Glutamatergic neuron (in vitro differentiated cells): ENCODE results near the gene SNX5. TPM values are rescaled to one million over a fixed set of nuclear protein-coding genes. Genes with fewer than 3 reads are reported as not detected.

Source experiments
- DNase-seq: peaks from one replicate; pipeline ENCODE4 v3.0.0; 2022
- H3K27ac Mint-ChIP-seq: one replicate; pipeline ENCODE4 v1.8.0; 2020; ENCODE audit warnings: mild to moderate bottlenecking, mixed read lengths, inconsistent platforms; ENCODE audit not compliant: unreplicated experiment
- H3K27me3 Mint-ChIP-seq: one replicate; pipeline ENCODE4 v1.8.0; 2020; ENCODE audit warnings: mild to moderate bottlenecking, moderate library complexity, mixed read lengths, inconsistent platforms; ENCODE audit not compliant: unreplicated experiment
- H3K36me3 Mint-ChIP-seq: one replicate; pipeline ENCODE4 v1.8.0; 2020; ENCODE audit warnings: mild to moderate bottlenecking, mixed read lengths, inconsistent platforms; ENCODE audit not compliant: unreplicated experiment
- H3K4me1 Mint-ChIP-seq: one replicate; pipeline ENCODE4 v1.8.0; 2020; ENCODE audit warnings: mild to moderate bottlenecking, low read depth, mixed read lengths, inconsistent platforms; ENCODE audit not compliant: unreplicated experiment
- H3K4me3 Mint-ChIP-seq: one replicate; pipeline ENCODE4 v1.8.0; 2020; ENCODE audit warnings: mild to moderate bottlenecking, mixed read lengths, inconsistent platforms; ENCODE audit not compliant: unreplicated experiment
- H3K9me3 Mint-ChIP-seq: one replicate; pipeline ENCODE4 v1.8.0; 2020; ENCODE audit warnings: mild to moderate bottlenecking, moderate library complexity, mixed read lengths, inconsistent platforms; ENCODE audit not compliant: unreplicated experiment
- CTCF ChIP-seq: fragments of 200-600 bp; sonication (generic); IDR thresholded peaks from one replicate; pipeline ENCODE4 v1.5.0; 2021; ENCODE audit not compliant: partially characterized antibody, unreplicated experiment
- total RNA-seq: library from RNA; stranded (reverse); fragmentation: NEBNext Ultra II Directional; extraction: Animal tissue kit (Norgen Biotek cat#: 25700); gene quantifications from one replicate; pipeline ENCODE4 v1.2.1, GENCODE V29; 2021; ENCODE audit not compliant: unreplicated experiment

Gene SNX5
- total RNA-seq, 1 donor from 2014 or later = 43.2 TPM

DNA sequence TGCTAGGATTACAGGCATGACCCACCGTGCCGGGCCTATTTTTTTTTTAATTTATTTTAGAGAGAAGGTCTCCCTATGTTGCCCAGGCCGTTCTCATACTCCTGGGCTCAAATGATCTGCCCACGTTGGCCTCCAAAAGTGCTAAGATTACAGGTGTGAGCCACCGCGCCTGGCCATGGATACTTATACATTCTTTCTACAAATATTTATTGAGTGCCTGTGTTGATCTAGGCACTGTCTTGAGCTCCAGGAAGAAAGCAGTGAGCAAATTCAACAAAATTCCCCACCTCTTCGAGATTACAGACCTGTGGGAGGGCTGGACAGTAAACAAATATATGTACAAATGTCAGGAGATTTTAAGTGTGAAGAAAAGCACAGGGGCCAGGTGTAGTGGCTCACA, 38.1 kb upstream of the SNX5 start:
- H3K4me1 Mint-ChIP-seq = peaks cover 2% of the 10 kb centered on the region
- no peak overlapping the region for H3K27ac Mint-ChIP-seq
- H3K9me3 Mint-ChIP-seq = peaks cover 4% of the 10 kb centered on the region
- no peak for TF ChIP-seq CTCF
- peaks cover 9% of the 10 kb centered on the region for H3K36me3 Mint-ChIP-seq
- H3K4me3 Mint-ChIP-seq = no peak overlapping the region
- DNase-seq = no peak
- peaks cover 4% of the 10 kb centered on the region for H3K27me3 Mint-ChIP-seq

DNA sequence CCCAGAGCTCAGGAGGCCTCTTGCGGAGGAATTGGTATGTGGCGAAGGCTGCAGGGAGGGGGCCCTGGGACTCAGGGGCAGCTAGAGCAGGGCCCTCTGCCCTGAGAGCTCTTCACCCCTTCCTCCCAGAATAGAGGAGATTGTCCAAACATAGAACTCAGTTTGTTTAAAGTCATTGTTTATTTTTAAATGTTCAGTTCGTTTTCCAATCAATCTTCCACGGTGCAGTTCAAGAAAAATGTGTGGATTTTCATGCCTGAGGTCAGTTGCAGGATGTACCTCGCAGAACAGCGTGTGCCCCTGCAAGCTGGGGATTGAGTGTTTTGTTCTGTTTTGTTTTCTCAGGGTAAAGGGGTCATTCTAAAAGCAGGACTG, 37.4 kb upstream of the SNX5 start:
- Mint-ChIP-seq H3K9me3 (no peaks in the 10 kb centered on the region), H3K27ac (no peak overlapping the region)
- no peak for TF ChIP-seq CTCF

GRCh38 chr20:18005170-18005989, 36.8 kb upstream of the SNX5 start:
- no peak overlapping the region for H3K27ac Mint-ChIP-seq

More for the DNA sequence above, 37.4 kb upstream of the SNX5 start:
- Mint-ChIP-seq H3K4me3 (no peak overlapping the region), H3K36me3 (peaks cover 2% of the 10 kb centered on the region), H3K4me1 (peaks cover 2% of the 10 kb centered on the region), H3K27me3 (peaks cover 3% of the 10 kb centered on the region)
- DNase-seq = no peak

GRCh38 chr20:18004384-18005031, 35.9 kb upstream of the SNX5 start:
- Mint-ChIP-seq H3K4me1 (peaks cover 2% of the 10 kb centered on the region), H3K4me3 (no peak overlapping the region)

More at GRCh38 chr20:18005170-18005989, 36.8 kb upstream of the SNX5 start:
- no peak overlapping the region for H3K4me3 Mint-ChIP-seq
- TF ChIP-seq CTCF = no peak
- H3K4me1 Mint-ChIP-seq = peaks cover 2% of the 10 kb centered on the region
- peaks cover 6% of the 10 kb centered on the region for H3K27me3 Mint-ChIP-seq
- H3K36me3 Mint-ChIP-seq = no peaks in the 10 kb centered on the region
- no peak for DNase-seq
- H3K9me3 Mint-ChIP-seq = no peaks in the 10 kb centered on the region

More at GRCh38 chr20:18004384-18005031, 35.9 kb upstream of the SNX5 start:
- Mint-ChIP-seq H3K9me3 (no peaks in the 10 kb centered on the region), H3K27ac (no peak overlapping the region), H3K36me3 (no peaks in the 10 kb centered on the region), H3K27me3 (peaks cover 6% of the 10 kb centered on the region)
- no peak for DNase-seq
- no peak for TF ChIP-seq CTCF
